ENCODE results near the gene NLRX1. TPM values are rescaled to one million over a fixed set of nuclear protein-coding genes. Genes with fewer than 3 reads are reported as not detected.
"Not testable (repeated sequence)": the region's sequence is repeated elsewhere in the genome, so short reads cannot be mapped to it uniquely, and the experiment has no call there.

NLRX1 gene, protein sequence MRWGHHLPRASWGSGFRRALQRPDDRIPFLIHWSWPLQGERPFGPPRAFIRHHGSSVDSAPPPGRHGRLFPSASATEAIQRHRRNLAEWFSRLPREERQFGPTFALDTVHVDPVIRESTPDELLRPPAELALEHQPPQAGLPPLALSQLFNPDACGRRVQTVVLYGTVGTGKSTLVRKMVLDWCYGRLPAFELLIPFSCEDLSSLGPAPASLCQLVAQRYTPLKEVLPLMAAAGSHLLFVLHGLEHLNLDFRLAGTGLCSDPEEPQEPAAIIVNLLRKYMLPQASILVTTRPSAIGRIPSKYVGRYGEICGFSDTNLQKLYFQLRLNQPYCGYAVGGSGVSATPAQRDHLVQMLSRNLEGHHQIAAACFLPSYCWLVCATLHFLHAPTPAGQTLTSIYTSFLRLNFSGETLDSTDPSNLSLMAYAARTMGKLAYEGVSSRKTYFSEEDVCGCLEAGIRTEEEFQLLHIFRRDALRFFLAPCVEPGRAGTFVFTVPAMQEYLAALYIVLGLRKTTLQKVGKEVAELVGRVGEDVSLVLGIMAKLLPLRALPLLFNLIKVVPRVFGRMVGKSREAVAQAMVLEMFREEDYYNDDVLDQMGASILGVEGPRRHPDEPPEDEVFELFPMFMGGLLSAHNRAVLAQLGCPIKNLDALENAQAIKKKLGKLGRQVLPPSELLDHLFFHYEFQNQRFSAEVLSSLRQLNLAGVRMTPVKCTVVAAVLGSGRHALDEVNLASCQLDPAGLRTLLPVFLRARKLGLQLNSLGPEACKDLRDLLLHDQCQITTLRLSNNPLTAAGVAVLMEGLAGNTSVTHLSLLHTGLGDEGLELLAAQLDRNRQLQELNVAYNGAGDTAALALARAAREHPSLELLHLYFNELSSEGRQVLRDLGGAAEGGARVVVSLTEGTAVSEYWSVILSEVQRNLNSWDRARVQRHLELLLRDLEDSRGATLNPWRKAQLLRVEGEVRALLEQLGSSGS
- 4.3 and 9.7 TPM in 2 replicates for total RNA-seq (2014; rRNA removed; shearing (Covaris generic))

DNA sequence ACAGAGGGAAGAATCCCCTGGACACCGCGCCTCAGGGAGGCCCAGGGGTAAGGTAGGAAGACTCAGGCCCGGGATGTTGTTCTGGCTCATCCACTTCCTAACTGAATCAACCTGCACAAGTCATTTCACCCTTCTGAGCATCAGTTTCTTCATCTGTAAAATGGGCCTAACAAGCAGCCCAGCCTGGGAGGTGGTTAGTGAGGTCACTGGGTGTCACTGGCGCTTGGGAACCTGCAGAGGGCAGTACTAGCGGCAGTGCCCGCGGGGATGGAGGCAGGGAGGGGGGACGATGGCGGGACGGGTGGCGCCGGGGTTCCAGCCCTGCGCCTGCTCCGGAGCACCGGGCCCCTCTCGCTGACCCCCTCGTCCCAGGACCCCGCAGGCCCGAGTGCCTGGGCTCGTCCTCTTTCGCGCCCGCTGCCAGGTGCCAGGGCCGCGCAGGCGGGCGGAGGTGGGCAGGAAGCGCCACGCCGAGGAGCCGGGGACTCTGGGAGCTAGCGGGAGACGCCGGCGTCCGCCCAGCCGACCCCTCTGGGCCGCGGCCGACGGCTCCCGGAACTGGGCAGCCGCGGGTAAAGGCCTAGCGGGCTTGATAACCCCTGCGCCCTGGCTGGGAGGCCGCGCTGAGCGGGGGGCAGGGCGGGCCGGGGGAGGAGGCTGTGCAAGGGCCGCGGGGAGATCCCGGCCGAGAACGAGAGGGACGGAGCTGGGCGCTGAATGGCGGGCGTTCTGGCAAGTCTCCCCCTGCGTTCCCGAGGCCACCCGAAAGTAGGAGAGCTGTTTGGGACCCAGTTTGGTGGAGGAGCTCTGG is at the start of gene NLRX1:
Gene NLRX1 (plus strand): TSS at position 255 of the 811 bp plus-strand sequence. CDS start 2,679 bp downstream, outside the sequence.
- DNase-seq (ENCODE audit: low read depth) = peak; percentile 86

DNA sequence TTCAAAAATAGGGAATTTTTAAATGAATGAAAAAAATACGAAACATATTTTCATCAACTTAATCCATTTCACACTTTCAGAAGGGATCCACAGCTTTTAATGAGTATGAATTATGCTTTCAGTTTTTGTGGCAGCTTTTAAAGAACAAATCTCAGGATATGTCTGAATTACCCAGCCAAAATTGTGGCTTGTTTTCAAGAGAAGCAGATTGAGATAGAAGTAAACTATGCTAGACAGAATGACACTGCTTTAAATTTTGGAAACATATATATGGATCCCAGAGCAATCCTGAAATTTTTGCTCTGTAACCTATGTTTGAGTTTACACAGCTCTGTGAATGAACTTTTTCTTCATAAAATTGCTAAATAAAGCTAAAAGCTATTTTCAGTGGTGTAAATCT is 49.6 kb upstream of the NLRX1 start:
- DNase-seq (ENCODE audit: low read depth) = no peak

- peak; percentile 39 for DNase-seq (ENCODE audit: low read depth)
These were observed 47.9 kb upstream of the NLRX1 start for GRCh38 chr11:119120639-119121007.

- peak; percentile 99 for DNase-seq (ENCODE audit: low read depth)
These were observed 47.3 kb upstream of the NLRX1 start, which contains the start of gene HINFP for GRCh38 chr11:119121008-119121810. Gene HINFP (plus strand): TSS chr11:119121580. CDS start chr11:119126945, 5,365 bp downstream.

DNA sequence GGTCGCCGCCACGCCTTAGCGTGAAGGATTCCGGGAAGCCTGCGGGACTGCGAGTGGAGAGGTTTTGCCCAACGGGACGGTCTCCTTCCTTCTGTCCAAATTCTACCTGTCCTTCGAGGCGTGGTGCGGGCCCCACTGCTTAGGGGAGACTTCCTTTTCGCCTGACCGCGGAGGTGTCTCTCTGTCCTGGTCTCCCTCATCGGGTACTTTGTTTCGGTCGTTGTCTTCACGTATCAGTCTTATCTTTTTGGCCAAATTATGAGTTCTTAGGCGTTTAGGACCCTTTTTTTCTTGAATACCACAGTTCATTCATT is 46.8 kb upstream of the NLRX1 start:
- DNase-seq (ENCODE audit: low read depth) = no peak

DNA sequence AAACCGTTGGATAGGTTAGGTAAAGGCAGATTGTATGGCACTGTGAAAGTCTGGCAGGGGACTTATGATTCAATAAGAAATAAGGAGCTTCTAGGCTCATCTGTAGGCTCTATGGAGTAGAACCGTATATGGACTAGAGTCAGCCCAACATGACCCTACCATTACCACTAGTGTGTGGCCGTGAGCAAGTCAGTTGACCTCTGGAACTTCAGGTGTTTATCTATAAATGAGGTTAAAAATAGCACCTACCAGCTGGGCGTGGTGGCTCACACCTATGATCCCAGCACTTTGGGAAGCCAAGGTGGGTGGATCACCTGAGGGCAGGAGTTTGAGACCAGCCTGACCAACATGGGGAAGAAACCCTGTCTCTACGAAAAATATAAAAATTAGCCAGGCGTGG is 42.7 kb upstream of the NLRX1 start:
- no peak for DNase-seq (ENCODE audit: low read depth)

DNA sequence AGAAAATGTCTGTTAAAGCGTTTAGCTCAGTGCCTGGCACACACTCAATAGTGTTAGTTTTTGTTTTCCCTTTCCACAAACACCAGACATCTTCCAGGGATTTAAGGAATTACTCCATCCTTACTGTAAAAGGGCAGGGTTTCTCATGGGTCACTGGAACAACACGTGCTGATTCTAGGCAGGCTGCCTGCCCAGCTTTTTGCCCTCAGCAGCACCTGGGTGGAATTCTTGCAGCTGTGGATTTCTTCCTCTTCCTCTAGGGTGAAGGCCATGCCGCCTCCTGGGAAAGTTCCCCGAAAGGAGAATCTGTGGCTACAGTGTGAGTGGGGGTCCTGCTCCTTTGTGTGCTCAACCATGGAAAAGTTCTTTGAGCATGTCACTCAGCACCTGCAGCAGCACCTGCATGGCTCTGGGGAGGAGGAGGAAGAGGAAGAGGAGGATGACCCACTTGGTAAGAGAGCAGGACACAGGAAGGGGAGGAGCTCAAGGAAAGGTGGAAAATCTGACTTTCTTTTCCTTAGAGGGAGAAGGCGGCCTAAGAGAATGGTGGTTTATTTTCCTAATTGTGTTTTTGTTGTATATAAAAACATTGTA is 41.8 kb upstream of the NLRX1 start:
- no peak for DNase-seq (ENCODE audit: low read depth)

- peak; percentile 14 for DNase-seq (ENCODE audit: low read depth)
These were observed 37.9 kb upstream of the NLRX1 start for GRCh38 chr11:119130662-119131061.

DNA sequence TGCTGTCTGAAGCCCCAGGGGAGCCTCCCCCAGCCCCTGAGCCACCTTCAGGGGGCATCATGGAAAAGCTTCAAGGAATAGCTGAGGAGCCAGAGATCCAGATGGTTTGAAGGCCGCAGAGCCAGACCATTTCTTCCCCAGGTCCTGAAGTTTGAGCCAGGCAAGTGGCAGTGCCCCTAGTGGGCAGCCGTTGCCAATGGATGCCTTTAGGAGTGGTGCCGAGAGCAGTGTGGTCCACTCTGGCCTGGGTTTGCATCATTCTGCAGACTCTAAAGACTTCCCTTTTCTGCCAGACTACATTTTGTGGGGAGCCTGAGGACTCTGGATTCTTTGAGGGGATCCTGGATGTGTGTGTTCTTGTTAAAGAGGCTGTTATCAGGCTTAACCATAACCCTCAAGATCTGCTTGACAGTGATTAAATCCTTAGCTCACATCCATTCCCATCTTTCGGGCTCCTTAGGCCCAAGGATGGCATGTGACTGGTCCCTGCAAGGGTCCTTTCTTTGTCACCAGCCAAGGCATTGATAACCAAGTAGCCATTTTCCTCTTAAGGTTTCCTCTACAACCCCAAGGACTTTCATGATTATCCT is 34.0 kb upstream of the NLRX1 start:
- DNase-seq (ENCODE audit: low read depth) = no peak

GRCh38 chr11:119139276-119139675 is 29.2 kb upstream of the NLRX1 start:
- not testable (repeated sequence) for DNase-seq (ENCODE audit: low read depth)

DNA sequence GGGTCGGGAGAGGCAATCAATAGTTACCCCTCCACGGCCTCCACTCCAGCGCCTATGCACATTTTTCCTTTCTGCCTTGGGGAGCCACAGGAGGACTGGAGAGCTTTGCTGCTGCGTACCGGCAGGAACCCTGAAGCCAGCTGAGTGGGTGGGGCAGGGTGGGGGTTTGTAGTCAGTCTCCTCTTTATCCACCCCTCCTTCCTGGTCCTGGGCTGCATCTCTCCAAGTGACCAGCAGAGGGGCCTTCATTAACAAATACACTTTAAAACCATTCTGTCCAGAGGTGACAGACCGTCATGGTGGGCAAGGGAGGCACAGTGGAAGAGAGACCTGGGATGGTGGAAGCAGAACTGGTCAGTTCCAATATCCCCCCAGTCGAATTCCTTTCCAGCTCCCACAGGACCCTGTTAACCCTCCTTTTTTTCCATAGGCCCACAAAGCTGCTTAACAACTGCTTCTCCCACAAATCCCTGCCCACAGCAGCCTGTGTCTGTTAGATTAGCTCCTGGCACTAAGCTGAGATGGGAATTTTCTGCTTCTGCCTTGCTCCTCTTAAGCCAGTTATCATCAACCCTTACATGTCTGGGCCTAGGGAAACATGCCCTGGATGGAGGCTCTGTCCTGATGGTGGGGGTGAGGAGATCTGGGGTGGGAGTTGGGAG is 23.6 kb upstream of the NLRX1 start:
- peak; percentile 67 for DNase-seq (ENCODE audit: low read depth)

- no peak for DNase-seq (ENCODE audit: low read depth)
These were observed 23.0 kb upstream of the NLRX1 start for GRCh38 chr11:119145551-119145950.

DNA sequence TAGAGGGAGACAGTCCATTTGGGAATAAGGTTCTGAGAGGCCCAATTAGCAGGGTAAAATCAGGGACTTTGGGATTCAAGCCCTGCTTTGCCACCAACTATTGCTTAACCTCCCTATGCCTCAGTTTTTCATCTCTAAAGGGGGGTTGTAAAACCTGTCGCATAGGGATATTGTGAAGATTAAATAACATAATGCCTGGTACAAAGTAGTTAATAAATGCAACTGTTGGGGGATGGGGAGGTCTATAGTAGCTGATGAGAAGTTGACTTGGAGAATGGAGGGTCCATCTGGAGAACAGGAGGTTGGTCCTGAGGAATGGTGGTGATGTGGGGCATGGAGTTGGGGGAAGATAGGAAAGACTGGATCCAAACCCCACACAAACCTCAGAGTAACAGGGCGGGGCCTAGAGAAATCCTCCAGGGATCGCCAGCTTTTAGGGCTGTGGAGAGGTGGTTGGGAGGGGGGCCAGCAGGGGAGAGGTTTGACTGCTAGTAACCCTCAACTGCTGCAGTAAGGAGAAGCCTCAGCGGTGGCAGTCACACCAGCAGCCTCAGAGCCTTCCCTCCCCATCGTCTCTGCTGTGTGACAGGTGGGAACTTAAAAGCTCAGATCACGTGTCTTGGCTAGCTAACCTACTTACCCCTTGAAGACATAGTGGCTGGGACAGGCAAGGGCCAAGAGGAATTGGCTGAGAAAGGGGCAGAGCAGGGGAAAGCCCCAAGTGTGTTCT is 20.8 kb upstream of the NLRX1 start:
- DNase-seq (ENCODE audit: low read depth) = no peak

GRCh38 chr11:119148720-119149017 is 19.9 kb upstream of the NLRX1 start:
- no peak for DNase-seq (ENCODE audit: low read depth)

DNA sequence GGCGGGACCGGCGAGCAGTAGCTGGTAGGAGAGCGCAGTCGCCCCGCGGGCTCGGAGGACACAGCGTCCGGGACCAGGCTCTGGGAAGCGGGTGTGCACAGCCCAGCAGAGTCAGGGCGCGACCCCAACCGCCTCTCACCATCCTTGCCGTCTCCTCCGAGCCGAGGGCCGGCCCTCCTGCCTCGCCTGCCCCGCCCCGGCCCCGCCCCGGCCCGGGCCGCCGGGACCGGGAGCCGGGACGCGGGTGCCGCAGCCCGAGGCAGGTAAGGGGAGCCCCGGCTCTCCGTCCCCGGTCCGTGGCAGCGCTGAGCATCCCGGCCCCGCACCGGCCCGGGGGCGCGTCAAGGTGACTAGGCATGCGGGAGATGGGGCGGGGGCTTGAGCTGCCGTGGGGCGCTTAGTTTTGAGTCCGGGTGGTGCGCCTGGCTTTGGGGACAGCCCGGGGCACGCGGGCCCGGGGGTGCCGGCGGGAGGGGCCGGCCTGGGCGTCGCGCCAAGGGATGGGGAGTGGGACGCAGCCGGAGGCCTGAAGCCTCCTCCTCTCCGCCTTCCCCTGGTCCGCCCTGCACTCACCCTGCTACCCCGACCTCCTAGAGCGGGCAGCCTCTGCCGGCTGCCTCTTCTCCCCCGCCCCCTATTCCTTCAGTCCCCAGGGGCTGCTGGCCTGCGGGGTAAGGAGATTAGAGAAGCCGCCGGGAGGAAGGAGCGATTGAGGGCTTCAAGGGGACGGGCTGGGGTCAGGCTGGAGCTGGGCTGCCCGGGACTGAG is 19.3 kb upstream of the NLRX1 start, which contains the start of gene ABCG4:
Gene ABCG4 (plus strand): TSS at position 35 of the 768 bp plus-strand sequence. CDS start 914 bp downstream, outside the sequence.
- DNase-seq (ENCODE audit: low read depth) = peak; percentile 16

DNA sequence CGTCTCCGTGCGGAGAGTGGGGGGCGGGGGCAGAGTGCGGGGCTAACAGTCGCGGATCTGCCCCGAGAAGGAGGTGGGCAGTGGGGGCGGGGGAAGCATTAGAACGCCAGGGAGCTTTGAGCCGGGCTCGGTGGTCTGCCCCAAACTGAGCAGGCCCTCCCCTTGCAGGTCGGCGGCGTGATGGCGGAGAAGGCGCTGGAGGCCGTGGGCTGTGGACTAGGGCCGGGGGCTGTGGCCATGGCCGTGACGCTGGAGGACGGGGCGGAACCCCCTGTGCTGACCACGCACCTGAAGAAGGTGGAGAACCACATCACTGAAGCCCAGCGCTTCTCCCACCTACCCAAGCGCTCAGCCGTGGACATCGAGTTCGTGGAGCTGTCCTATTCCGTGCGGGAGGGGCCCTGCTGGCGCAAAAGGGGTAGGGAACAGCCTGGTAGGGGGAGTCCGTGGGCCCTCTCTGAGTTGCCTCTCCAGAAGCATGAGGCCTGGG is 18.7 kb upstream of the NLRX1 start:
- DNase-seq (ENCODE audit: low read depth) = no peak

DNA sequence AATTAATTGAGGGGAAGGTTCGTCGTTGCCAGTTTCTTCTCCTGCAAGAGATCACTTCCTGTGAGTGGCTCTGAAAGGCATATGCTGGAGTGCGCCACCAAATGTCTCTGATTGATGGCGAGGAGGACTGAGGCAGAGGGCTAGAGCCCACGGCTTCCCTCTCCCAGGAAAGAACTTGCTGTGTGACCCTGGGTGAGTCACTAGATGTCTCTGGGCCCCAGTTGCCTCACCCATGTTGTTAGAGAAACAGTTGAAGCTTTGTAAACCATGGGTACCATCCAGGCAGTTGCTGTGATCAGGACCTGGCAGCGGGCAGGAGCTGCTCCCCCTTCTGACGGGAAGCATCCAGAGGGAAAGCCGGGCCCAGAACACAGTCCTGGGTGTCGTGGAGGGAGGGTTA is 16.5 kb upstream of the NLRX1 start:
- DNase-seq (ENCODE audit: low read depth) = no peak

- DNase-seq (ENCODE audit: low read depth) = no peak
These were observed 15.9 kb upstream of the NLRX1 start for GRCh38 chr11:119152604-119153003.
